NCI-H1694 (cell line): ENCODE results near the gene RPS19BP1.
"Not testable (repeated sequence)": the region's sequence is repeated elsewhere in the genome, so short reads cannot be mapped to it uniquely, and the experiment has no call there.

Source experiments
- DNase-seq: peaks from one replicate; lab custom pipeline; 2025; lab: John Stamatoyannopoulos, UW

The RPS19BP1 gene

DNA sequence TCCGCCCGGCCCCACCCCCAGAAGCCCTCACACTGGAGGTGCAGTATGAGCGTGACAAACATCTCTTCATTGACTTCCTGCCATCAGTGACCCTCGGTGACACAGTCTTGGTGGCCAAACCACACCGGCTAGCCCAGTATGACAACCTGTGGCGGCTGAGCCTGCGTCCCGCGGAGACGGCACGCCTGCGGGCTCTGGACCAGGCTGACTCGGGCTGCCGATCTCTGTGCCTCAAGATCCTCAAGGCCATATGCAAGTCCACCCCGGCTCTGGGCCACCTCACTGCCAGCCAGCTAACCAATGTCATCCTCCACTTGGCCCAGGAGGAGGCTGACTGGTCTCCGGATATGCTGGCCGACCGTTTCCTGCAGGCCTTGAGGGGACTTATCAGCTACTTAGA lies 18.8 kb downstream of the RPS19BP1 start:
- no peak for DNase-seq

GRCh38 chr22:39512026-39512425 lies 20.5 kb downstream of the RPS19BP1 start:
- no peak for DNase-seq

DNA sequence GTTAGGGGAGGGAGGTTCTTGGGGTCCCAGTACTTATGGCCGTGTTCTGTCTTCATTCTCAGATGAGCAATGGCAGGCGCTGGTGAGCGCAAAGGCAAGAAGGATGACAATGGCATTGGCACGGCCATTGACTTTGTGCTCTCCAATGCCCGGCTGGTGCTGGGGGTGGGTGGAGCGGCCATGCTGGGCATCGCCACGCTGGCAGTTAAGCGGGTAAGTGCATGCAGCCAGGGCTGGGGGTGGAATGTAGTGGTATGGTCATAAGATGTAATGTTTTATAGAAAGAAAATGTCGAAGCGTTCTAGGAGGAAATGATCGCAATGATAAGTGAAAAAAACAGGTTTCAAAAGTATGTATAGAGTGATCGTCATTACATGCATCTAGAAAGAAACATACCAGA lies 21.3 kb downstream of the RPS19BP1 start:
- no peak for DNase-seq

DNA sequence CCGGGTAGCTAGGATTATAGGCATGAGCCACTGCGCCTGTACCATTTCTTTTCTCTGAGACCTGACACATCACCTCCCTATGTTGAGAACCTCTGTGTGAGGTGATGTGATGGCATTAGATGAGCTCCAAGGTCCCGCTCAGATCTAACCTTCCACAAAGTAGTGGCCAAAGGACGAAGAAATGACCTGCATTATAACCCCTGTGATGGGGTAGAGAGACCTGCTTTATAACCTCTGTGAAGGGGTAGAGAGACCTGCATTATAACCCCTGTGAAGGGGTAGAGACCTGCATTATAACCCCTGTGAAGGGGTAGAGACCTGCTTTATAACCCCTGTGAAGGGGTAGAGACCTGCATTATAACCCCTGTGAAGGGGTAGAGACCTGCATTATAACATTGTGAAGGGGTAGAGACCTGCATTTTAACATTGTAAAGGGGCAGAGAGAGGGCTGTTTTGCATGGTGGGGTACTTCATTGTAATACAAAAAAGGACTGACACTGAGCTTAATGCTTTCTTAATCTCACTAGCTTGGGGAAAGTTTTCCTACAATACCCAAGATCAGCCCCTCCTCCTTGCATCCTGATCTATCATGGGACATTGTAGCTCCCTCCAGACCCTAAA lies 21.9 kb downstream of the RPS19BP1 start:
- no peak for DNase-seq

DNA sequence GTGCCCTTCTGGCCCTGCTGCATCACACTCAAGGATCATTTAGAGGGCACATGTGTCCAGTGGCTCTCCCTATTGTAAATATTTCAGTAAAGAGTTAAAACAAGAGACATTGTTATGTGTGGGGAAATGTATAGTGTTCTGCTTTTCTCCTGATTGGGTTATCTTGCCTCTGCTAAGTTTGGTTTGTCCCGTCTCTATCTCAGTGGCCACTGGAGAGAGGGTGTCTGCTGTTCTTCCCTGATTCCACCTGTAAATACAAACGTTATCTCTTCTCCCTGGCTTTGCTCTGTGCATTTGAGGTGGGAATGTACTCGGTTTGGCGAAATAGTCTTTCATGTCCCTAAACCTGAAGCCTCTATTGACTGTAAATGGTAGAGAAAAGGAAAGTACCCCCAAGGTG lies 24.2 kb downstream of the RPS19BP1 start:
- DNase-seq: no peak

DNA sequence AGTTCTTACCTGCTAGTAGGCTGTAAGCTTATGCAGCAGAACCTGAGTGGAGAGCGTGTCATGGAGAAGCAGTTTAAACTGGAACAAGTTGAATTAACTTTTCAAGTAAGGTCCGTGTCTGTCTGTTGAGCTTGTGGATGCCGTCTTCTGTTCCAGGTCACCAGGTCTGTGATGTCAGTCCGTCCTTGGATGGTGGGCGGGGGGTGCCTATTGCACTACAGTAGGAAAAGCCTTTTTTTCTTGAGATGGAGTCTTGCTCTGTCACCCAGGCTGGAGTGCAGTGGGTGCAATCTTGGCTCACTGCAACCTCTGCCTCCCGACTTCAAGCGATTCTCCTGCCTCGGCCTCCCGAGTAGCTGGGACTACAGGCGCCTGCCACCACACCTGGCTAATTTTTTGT lies 25.5 kb downstream of the RPS19BP1 start:
- not testable (repeated sequence) for DNase-seq

GRCh38 chr22:39504071-39504470 lies 28.5 kb downstream of the RPS19BP1 start:
- DNase-seq: no peak

DNA sequence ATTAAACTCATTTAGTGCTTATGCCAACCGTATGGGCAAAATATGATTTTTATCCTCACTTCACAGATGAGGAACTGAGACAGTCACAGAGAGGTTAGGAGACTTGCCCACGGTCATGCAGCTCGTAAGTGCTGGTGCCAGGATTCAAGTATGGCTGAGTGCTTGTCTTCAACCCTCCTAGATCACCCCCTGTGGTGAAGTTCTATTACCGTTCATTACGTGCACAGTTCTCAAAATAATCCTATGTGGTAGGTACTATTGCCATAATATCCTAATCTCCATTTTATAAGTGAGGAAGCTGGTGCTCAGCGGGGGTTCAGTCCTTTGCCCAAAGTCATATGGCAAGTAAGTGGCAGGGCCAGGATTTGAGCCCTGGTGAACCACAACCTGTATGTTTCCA lies 28.9 kb downstream of the RPS19BP1 start:
- DNase-seq: no peak

GRCh38 chr22:39502789-39503409 lies 29.6 kb downstream of the RPS19BP1 start:
- DNase-seq: no peak

DNA sequence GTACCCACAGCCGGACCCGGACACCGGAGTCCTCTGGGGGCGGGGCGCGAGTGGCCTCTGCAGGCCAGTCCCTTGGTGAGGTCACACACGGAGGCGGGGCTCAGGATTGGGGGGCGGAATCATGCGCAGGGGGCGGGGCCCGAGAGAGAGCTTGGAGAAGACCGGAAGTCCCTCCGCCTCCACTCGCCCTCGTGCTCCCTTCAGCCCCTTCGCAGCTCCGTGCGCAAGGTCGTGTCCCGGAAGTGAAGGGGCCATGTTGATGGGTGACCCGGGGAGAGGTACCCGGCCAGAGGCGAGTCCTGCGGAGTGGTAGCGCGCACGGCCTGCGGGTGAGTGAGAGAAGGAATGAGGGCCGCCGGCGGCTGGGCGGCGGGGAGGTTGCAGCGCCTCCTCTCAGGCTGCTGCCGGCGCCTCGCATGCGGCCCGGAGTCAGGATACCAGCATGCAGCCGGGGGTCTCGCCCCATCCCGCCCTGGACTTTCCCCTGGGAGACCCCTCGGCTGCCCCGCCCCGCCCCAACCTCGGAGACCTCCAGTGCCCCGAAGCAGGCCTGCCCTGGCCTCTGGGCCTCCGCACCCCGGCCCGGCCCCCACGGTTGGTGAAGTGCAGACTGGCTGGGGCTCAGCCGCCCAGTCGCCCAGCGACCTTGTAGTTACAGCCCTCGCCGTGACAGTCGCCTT lies 30.3 kb downstream of the RPS19BP1 start, which contains the start of gene MIEF1:
Gene MIEF1 (plus strand): TSS at position 182 of the 680 bp plus-strand sequence. CDS start 9,005 bp downstream, outside the sequence.
- peak; percentile 94 for DNase-seq

DNA sequence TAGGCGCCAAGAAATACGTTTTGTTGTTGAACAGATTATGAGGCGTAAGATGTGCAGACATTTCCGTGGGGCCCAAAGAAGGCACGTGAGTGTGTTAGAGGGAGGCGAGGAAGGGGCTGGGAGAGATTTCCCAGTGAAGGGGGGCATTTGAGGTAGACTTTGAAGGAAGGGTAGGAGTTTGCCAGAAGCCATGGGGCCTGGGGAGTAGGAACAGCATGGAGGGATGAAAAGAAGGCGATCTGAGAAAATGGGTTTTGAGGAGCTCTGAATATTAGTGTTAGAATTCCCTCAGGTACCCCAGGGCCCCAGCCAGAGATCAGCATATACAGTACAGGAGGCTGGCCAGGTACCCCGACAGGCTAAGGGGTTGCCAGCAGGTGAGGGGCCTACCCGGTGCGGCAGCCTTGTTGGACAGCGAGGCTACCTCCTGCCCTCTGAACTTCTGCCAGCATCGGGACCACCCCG lies 30.9 kb downstream of the RPS19BP1 start:
- no peak for DNase-seq

DNA sequence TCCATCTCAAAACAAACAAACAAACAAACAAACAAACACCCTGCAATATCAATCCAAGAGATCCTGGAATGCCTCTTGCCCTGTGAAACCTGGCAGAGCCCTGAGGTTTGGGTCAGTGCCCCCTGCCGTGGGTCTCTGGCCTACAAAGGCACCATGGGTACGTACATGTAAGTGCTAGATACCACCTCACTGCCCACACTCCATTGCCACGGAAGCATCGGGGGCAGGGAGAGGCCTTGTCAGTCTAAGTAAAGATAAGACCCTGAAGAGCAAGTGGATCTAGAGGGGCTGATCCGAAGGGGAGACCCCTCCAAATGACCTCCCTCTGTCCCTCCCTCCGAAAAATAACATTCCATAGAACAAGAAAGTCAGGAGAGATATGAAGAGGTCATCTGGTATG lies 32.4 kb downstream of the RPS19BP1 start:
- no peak for DNase-seq

DNA sequence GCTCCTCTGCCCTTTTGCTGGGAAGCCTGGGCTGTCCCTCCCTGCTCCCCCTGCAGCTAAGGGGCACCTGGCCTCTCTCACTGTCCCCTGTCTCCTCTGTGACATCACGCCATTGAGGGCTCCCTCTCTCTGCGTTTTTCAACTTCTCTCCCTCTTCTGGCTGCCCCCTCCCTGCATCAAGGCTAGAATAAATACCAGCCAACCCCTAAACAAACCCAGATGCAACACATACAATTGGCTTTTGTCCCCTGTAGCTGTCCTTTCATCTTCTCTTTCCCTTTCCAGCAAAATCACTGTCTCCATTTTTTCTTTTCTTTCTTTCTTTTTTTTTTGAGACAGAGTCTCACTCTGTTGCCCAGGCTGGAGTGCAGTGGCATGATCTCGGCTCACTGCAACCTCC lies 33.7 kb downstream of the RPS19BP1 start:
- DNase-seq: no peak

GRCh38 chr22:39498368-39498767 lies 34.2 kb downstream of the RPS19BP1 start:
- DNase-seq: peak; percentile 38

GRCh38 chr22:39497429-39497828 lies 35.1 kb downstream of the RPS19BP1 start:
- no peak for DNase-seq

GRCh38 chr22:39496131-39496838 lies 36.3 kb downstream of the RPS19BP1 start:
- peak; percentile 77 for DNase-seq

GRCh38 chr22:39494471-39495120 lies 38.0 kb downstream of the RPS19BP1 start:
- no peak for DNase-seq

DNA sequence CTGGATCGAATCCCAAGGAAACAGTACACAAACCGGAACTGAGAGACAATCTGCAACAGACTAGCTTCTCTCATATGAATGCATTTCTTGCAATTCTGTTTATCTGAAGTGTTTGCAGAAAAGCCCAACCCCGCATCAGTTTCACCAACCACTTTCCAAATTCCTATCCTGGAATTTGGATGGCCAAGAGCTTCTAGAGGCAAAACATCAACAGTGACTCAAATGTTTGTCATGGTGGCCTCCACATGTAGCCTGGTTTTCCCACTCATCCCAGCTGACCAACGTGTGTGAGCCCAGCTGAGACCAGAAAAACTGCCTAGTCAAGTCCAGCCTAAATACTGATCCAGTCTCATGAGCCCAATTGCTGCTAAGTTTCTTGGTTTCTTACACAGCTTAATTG lies 38.8 kb downstream of the RPS19BP1 start:
- no peak for DNase-seq

DNA sequence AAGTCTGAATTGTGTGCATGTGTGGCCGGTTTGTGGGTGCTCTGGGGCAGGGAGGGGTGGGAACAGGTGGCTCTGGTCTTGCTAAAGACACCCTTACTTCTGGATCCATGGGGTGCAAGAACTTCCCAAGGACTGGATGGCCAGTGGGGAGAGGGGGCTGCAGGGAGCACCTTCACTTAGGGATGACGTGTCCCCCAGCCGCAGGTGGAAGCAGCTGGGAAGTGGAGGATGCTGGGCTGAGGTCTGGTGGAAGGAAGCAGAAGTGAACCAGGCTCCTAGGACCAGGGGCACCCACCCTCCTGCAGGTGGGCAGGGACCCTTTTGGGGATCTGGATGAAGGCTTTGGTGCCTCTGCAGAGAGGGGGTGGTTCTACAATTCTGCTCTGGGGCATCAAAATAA lies 40.4 kb downstream of the RPS19BP1 start:
- DNase-seq: no peak

- DNase-seq: no peak
Observed at GRCh38 chr22:39491696-39492095, 40.9 kb downstream of the RPS19BP1 start.

GRCh38 chr22:39490966-39491680 lies 41.4 kb downstream of the RPS19BP1 start:
- no peak for DNase-seq
